Stimulated activated CD8-positive, alpha-beta memory T cell treated with anti-CD3 and anti-CD28 coated beads, Interleukin-7, amount 100 ng/mL, for 48 hours (primary cell): ENCODE results near the gene ACCS.
A peak's percentile ranks its signal among the peaks of the same experiment; 100 is the strongest.

Experiments
- DNase-seq, 2 donors: peaks; one replicate each; pipeline ENCODE4 v3.0.0-alpha.2; 2020; ENCODE audit warnings: low read depth in 1 of 2; ENCODE audit errors: extremely low read depth in 1 of 2

ACCS gene

DNA sequence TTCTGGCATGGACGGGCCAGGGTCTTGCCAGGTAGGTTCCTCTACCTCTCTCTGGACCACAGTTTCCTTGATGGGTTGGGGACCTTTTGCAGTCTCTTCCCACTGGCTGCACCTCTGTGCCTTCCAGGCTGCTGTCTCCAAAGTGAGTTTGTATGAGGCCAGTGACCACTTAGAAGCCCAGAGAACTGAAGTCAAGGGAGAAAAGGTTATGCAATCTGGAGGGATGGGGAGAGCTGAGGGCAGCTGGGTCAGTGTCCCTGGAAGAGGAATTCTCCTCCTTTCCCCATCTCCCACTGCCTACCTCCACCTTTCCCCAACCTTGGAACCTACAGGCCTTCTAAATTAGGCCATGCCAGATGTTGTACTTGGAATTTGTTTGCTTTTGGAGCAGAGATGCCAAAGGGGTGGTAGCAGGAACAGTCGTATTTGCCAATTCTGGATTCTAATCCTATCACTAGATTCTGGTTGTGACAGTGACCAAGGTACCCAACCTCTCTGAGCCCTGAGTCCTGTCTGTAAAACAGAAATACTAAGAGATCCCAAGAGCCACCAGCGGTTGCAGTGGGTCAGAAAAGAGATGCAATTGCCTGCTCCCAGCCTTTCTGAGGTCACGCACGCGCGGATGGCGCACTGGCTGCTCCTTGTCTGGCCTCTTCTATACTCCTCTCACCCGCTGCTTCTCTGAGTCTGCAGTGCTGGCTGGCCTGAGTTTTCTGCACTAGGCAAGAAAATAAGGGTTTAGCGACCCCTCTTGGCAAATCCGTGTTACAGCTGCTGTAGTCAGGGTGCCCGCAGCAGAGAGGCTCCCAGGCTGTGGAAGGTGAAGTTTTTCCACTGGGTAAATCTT, 29.0 kb upstream of the ACCS start:
- DNase-seq, result peak in 1 of 2 donors; percentile 3

DNA sequence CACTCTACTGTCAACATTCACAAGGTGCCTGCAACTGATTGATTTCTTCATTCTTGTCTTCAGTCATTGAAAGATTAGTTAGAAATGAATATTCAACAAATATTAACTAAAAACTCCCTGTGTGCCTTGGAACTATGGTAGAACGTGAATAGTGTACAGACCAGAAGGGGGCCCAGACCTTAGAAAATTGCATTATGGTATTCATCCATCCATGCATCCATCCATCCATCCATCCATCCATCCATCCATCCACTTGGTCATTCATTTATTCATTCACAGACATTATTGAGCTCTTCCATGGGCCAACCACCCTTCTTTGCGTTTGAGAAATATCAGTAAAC, 28.4 kb upstream of the ACCS start:
- DNase-seq, result no peak

DNA sequence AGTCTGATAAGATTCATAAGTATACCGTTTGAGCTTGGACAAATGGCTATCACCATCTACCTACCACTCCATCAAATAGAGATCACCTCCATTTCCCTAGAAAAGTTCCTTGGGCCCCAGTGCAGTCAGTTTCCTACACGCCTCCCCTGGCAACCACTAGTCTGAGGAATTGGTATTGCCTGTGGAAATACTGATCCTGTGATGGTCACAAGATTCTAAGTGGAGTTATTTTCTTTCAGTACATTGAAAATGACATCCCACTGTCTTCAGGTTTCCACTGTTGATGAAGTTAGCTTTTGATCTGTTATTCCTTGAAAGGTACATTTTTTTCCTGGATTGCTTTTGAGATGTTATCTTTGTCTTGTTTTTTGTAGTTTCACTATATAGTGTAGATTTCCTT, 22.9 kb upstream of the ACCS start:
- no peak for DNase-seq

DNA sequence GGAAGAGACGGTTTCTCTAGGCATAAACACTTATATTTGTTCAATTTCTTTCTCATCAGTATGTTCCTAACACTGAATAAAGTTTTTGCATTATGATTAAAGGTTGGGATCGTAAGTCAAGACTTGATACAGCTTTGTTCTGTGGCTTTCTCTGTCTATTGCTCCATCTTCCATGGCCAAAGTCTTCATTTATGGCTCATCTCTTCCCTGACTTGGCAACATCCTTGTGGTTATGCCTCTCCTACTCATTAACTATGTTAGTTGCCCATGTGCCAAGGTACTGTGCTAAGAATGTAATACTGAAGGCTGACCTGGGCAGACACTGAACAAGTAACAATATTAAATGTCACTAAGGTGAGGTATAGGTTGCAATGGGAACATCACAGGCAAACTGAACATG, 19.9 kb upstream of the ACCS start:
- no peak for DNase-seq

DNA sequence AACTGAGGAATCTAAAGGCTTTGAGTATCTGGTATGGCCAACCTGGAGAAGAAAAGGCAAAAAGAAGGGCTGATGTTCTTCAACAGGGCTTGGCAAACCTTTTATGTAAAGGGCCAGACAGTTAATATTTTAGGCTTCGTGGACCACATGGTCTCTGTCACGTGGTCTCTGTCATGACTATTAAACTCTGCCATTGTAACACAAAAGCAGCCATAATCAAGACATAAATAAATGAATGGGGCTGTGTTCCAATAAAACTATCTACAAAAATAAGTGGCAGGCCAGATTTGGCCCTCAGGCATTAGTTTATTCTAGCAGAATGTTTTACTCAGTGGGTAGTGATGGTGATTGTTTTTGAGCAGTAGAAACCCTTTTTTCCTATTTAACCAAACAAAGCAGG, 18.8 kb upstream of the ACCS start:
- DNase-seq, result no peak

DNA sequence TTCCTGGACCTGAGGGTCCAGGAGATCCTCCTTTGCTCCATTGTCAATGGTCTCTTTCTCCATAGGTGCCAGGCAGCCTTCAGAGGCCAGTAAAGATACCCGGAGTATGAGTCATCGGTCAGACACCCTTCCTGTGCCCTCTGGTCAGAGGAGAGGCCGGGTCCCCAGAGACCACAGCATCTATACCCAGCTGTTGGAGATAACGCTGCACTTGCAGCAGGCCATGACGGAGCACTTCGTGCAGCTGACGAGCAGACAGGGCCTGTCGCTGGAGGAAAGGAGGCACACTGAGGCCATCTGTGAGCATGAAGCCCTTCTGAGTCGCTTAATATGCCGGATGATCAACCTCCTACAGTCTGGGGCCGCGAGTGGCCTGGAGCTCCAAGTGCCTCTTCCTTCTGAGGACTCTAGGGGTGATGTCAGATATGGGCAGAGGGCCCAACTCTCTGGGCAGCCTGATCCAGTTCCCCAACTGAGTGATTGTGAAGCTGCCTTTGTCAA, 18.1 kb upstream of the ACCS start, which contains the start of gene ACCSL:
Gene ACCSL (plus strand): TSS at position 51 of the 501 bp plus-strand sequence. CDS start 56 bp downstream, at position 107.
- DNase-seq, result no peak

DNA sequence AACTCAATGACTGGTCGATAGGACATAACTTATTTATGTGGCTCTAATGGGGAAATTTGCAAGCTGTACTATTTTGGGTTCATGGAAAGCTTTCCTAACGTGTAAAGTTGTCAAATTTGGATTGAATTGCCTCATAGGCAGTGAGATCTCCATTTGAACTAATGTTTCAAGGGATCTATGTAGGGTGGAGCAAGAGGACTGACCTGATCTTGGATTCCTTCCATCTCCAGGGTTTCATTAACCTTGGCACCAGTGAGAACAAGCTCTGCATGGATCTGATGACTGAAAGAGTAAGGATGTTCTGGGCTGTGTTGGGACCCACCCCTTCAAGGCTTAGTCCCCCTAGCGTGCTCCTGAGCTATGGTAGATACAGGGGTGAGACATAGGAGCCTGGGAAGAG, 16.2 kb upstream of the ACCS start:
- DNase-seq, result no peak

DNA sequence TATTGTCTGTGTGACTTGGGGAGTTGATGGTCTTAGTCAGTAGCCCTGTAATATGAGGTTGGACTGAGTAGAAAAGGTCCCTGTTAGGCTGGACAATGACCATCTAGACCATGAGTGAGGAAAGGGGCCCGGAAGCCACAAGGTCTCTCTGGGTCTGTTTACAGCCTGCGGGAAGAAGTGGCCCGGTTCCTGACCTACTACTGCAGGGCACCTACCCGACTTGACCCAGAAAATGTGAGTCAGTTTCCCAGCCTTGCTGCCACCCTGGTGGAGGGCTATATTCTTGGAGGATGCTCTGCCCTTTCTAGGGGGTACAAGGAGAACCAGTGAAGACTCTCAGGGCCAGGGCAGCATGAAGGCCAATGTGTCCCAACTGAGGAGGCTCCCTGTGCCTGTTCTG, 14.9 kb upstream of the ACCS start:
- DNase-seq, result no peak

DNA sequence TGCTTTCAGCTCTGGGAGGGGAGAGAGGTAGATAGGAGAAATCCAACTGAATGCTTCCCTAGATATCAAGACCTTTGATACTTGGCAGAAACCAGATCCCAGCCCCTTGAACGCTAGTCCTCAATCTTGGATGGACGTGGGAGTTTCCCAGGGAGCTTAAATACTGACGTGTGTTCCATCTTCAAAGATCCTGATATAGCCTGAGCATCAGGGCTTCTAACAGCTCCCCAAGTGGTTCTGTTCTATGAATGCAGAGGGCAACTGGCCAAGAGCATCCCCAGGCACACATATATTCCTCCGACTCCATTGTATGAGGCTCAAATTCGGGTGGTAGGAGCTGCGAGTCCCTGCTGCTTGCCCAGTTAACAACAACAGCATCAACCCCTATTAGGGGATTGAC, 8.7 kb upstream of the ACCS start:
- DNase-seq, result no peak

DNA sequence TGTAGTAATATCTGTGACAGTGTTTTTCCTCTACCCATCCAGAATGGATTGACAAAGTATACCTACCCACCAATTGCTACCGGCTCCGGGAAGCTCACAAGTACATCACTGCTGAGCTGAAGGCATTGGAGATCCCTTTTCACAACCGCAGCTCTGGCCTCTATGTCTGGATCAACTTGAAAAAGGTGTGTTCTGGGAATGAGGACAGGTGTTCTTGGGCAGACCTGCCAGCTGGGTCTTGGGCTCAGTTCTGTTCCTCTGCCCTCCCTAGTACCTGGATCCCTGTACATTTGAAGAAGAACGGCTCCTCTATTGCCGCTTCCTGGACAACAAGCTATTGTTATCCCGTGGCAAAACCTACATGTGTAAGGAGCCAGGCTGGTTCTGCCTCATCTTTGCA, 7.8 kb upstream of the ACCS start:
- no peak for DNase-seq

DNA sequence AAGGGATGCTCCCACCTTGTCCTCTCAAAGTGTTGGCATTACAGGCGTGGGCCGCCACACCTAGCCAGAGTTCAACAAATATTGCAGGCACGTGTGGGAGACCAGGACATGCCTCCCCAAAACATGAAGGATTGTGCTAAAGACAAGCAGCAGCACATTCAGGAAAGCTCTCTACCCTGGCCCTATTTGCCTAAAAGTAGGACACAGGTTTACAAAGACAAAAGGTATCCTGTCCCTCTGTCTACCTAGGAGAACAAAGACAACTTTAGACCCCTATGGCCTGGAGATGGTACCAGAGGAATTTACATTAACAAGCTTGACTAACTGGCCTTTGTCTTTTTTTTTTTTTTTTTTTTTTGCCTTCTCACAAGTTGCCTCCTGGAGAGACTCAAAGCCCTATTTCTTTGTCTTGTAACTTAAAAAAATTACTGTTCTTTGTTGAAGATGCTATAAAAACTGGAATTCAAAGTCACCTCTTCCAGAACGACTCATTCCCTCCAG, 859 bp upstream of the ACCS start:
- no peak for DNase-seq

DNA sequence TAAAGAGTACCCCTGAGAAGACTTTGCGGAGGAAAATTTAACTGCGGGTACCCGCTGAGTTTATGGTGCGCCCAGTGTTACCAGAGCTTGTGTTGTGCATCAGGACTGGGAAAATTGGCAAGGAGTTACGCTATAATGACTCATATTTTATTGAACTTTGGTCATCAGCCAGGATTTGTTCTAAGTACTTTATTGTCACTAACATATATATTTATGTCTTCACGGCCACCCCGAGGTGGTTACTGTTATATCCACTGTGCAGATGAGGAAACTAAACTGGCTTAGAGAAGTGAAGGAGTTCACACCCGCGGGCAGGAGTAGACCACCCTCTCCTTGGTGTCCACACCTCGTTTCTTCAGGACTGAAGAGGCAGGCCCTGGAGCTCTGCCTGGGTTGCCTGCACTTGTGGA, 667 bp downstream of the ACCS start:
- DNase-seq, result no peak

DNA sequence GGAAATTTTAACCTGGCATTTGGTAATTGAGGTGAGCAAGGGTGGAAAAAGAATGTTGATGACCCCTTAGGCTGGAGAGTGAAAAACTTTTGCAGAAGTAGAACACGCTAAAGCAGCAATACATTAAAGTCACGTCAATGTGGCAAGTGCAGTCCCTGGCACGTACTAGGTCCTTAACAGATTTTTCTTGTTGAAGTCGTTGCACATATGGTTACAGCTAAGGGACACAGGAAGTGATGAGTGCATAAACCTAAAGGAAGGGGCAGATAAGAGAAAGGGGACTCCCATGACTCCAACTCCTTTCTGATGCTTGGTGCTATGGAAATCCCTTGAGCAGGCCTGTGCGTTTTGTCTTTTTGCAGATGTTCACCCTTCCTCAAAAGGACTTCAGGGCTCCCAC, 1.2 kb downstream of the ACCS start:
- DNase-seq, result no peak

DNA sequence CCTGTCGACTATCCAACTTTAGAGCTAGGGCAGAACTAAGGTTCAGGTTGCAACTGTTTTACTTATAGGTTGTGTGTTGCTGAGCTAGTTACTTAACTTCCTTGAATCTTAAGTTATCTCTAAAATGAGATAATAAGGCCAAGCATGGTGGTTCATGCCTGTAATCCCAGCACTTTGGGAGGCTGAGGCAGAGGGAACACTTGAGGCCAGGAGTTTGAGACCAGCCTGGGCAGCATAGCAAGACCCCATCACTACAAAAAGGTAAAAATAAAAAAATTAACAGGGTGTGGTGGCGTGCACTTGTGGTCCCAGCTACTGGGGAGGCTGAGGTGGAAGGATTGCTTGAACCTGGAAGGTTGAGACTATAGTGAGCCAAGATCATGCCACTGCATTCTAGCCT, 2.1 kb downstream of the ACCS start:
- DNase-seq, result no peak

DNA sequence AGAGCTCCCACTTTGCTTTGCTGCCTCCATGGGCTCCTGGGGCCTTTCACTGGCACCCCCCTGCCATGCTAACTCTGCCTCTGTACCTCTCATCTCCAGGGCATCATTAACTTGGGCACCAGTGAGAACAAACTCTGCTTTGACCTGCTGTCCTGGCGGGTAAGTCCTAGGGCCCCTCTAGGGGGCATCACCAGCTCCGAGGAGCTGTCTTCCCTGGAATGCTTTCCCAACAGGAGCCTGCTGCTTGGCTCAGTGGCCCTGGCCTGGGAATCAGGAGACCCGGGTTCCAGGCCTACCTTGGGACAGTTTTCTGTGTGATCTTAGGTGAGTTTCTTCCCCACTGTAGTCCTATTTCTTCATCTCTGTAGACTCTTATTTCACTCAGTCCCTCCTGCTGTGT, 5.1 kb downstream of the ACCS start:
- no peak for DNase-seq

DNA sequence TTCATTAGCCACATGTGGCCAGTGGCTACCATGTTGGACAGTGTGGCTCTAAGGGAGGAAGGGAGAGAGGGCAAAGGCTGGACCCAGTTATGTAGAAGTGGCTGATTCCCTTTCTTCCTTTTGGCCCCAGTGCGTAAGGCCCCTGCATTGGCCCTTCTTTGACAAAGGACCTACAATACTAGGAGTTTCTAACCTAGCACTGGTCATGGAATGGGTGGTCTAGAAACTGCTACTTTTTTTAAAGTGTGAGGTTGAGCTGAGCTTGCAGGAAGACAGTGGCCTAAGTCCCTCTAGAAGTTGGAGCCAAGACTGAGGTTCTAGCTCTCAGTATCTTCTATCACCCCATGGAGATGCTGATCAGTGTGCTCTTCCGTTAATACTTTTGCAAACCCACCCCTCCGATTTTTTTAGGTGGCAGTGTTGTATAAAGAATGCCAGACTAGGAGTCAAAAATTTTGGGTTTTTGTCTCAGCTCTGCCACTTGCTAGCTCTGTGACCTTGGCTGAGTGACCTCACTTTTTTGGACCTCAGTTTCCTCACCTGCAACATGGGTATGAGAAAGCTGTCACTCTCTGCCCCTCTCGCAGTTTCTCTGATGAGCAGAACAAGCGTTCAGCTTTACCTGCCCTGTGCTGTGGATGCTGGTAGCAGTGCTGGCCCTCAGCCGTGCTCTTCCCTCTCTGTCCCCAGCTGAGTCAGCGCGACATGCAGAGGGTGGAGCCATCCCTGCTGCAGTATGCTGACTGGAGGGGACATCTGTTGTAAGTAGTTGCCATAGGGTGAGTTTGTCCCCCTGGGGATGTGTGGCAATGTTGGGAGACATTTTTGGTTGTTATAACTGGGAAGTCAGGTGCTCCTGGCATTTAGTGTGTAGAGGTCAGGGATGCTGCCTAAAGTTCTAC, 6.9 kb downstream of the ACCS start:
- DNase-seq, result no peak

DNA sequence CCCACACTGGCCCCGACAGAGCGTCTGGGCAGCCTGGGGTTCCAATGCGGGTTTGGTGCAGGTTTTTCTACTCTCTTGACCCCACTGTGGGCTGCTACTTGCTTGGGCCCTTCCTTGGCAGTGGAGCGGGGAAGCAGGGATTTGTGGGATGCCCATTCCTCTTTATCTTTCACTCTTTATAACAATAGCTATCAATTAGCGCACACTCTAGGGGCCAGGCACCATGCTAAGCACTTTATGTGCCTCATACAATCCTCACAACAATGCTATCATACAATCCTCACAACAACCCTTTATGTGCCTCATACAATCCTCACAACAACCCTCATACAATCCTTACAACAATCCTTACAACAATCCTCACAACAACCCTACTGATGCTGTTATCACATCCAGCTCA, 12.7 kb downstream of the ACCS start:
- DNase-seq, result no peak

DNA sequence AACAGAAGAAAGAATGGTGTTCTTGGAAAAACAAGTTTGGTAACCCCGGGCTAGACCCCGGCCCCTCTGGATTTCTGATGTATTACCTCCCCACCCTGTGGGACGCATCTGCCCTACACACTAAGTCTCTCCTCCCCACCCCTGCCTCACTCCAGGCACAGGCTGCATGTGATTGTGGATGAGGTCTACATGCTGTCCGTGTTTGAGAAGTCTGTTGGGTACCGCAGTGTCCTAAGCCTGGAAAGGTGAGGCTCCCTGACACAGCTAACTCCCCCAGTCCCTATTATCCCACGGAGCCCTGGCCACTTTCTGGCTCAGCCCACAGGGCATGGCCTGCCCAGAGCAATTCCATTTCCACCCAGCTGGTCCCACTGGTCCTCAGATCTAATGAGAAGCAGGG, 13.3 kb downstream of the ACCS start:
- no peak for DNase-seq

DNA sequence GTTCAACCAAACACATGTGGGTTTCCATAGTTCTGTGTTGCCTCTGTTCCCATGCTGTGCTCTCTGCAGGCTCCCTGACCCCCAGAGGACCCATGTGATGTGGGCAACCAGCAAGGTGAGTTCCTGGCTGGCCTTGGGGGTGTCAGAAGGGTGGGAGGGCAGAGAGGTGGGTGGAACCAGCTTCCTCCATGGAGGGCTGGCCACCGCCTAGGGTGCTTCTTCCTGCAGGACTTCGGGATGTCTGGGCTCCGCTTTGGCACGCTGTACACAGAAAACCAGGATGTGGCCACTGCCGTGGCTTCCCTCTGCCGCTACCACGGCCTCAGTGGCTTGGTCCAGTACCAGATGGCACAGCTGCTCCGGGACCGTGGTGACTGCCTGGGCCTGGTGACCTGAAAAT, 14.9 kb downstream of the ACCS start:
- DNase-seq, result no peak

DNA sequence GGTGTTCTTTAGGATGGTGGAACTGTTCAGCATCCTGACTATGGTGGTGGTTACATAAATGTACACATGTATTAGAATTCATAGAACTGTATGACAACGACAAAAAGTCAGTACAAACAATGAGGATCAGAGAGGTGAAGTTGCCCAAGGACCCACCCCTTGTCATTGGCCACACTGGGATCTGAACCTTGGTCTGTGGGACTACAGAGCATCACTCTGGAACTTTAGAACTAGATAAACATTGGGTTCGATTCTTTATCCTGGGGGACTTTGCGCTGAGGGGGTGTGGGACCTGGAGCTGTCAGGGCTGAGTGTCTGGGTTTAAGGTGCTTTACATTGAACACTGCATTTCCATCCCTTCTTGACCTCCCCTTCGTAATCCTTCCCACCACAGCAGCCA, 16.6 kb downstream of the ACCS start:
- no peak for DNase-seq

DNA sequence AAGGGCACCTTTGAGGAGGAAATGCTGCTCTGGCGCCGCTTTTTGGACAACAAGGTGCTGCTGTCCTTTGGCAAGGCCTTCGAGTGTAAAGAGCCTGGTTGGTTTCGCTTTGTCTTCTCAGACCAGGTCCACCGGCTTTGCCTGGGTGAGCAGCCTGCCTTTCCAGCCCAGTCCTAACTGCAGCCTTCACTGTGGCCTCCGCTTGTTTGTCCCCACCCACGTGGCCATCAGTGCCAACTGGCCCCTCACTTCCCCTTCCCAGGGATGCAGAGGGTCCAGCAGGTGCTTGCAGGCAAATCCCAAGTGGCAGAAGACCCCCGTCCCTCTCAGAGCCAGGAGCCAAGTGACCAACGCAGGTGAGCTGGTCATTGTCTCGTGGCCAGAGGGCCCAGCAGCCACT, 17.4 kb downstream of the ACCS start:
- DNase-seq, result no peak

DNA sequence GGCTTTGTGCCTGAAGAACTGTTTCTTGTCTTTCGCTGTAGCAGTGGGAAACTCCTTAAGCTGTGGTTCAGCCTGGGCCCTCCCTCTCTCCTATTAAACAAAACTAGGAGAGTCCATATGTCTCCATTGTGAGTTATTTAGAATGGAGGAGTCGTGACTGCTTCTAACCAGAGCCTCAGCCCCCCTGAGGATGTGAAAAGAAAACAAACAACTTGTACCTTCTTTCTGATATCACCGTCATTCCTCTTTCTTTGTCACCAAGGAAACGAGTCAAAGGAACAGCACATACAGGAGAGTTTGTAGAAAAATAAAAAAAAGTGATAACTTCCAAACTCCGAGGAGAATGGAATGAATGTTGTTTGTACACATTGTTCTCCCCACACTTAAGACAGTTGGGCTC, 17.8 kb downstream of the ACCS start:
- DNase-seq, result no peak
